ENCODE measurements around the gene SLC16A13. TPM values are rescaled to one million over a fixed set of nuclear protein-coding genes. Genes with fewer than 3 reads are reported as not detected.

SLC16A13 gene
- total RNA-seq, 1 experiment from 2014 or later = 40.6 TPM

DNA sequence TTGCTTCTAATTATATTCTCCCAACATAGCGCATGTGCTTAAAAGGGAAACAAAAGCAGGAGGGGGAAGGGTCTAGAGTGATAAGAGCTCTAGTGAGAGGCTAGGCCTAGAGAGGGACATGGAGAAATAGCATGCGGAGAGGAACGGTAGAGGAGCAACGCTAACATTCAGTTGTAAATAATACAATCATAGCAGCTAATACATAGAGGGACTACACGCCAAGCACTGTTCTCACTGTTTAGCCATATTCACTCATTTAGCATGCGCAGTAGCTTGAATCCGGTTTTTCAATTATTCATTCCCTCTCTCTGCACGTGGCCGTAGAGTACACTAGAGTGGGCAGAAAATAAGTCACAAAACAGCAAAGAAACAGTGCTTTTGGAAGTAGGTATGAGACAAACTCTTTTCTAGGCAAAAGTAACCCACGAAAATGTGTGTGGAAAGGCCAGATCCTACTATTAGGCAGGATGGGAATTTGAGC lies 41.7 kb upstream of the SLC16A13 start:
- ChIA-PET POLR2A (ENCODE audit: unreplicated experiment) (no interaction called here), CTCF (no interaction called here)
- Histone ChIP-seq H4K20me1 (ENCODE audit: insufficient read depth) (no peaks in the 10 kb centered on the region), H3K9me3 (ENCODE audit: insufficient read depth, low read depth) (no peaks in the 10 kb centered on the region), H2AFZ (no peak overlapping the region), H3K79me2 (ENCODE audit: low read depth) (no peaks in the 10 kb centered on the region), H3K36me3 (ENCODE audit: low read depth) (0 out of 2 replicates have a peak, but pooled peaks cover 3% of the 10 kb centered on the region), H3K27ac (no peak overlapping the region), H3F3A (ENCODE audit: insufficient read depth, low read depth) (0 out of 2 replicates have a peak, but pooled peaks cover 3% of the 10 kb centered on the region), H3K27me3 (ENCODE audit: insufficient read depth, low read depth) (no peaks in the 10 kb centered on the region), H3K4me2 (no peak overlapping the region), H3K9me2 (ENCODE audit: insufficient read depth) (no peaks in the 10 kb centered on the region), H3K4me3 (no peak overlapping the region), H3K4me1 (replicated peaks; ENCODE audit: insufficient read depth) (no peaks in the 10 kb centered on the region)
- TF ChIP-seq, protein P1, sequence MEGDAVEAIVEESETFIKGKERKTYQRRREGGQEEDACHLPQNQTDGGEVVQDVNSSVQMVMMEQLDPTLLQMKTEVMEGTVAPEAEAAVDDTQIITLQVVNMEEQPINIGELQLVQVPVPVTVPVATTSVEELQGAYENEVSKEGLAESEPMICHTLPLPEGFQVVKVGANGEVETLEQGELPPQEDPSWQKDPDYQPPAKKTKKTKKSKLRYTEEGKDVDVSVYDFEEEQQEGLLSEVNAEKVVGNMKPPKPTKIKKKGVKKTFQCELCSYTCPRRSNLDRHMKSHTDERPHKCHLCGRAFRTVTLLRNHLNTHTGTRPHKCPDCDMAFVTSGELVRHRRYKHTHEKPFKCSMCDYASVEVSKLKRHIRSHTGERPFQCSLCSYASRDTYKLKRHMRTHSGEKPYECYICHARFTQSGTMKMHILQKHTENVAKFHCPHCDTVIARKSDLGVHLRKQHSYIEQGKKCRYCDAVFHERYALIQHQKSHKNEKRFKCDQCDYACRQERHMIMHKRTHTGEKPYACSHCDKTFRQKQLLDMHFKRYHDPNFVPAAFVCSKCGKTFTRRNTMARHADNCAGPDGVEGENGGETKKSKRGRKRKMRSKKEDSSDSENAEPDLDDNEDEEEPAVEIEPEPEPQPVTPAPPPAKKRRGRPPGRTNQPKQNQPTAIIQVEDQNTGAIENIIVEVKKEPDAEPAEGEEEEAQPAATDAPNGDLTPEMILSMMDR (conservative IDR thresholded peaks at IDR 0.05) = no peak
- TF ChIP-seq EZH2 (IDR thresholded peaks at IDR 0.05; ENCODE audit: low read depth) = no peak
- no peak for DNase-seq
- intact Hi-C loops (cut with micrococcal nuclease; ENCODE audit: unreplicated experiment) = no loop called here
- no TSS peak for BruUV-seq (replicated peaks)

DNA sequence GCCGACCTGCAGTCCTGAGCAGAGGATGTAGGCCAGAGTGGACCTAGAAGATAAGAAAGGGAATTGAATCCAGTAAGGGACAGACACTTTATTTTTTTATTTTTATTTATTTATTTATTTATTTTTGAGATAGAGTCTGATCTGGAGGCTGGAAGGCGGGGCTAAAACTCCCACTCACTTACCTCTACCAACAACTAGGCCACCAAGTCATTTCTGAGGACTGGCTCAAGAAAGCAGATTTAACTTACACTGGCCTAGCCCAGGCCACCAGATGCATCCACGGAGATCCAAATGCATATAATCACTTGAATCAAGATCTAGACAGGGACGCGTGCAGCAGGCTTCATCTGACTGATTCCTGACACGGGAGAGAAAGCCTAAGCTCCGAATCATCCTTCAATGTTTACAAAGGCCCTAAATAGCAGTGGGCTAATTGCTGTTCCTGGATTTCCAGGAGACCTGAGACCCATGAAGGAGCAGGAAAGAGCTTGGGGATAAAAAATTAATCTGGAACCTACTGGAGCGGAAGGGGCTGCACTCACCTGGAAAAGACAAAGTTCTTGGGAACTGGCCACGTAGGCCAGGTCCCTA lies 41.1 kb upstream of the SLC16A13 start:
- BruUV-seq (replicated peaks) = no TSS peak
- Histone ChIP-seq H3K4me2 (no peak overlapping the region), H3K9me3 (ENCODE audit: insufficient read depth, low read depth) (no peaks in the 10 kb centered on the region), H4K20me1 (ENCODE audit: insufficient read depth) (no peaks in the 10 kb centered on the region), H2AFZ (no peak overlapping the region), H3K27ac (no peak overlapping the region), H3K36me3 (ENCODE audit: low read depth) (peaks cover 6% of the 10 kb centered on the region; the same call in 1 of the 2 replicates), H3K27me3 (ENCODE audit: insufficient read depth, low read depth) (no peaks in the 10 kb centered on the region), H3K4me1 (replicated peaks; ENCODE audit: insufficient read depth) (no peaks in the 10 kb centered on the region), H3K4me3 (no peak overlapping the region), H3K79me2 (ENCODE audit: low read depth) (no peaks in the 10 kb centered on the region), H3F3A (ENCODE audit: insufficient read depth, low read depth) (0 out of 2 replicates have a peak, but pooled peaks cover 3% of the 10 kb centered on the region), H3K9me2 (ENCODE audit: insufficient read depth) (no peaks in the 10 kb centered on the region)
- no peak for DNase-seq
- TF ChIP-seq, protein P1 (conservative IDR thresholded peaks at IDR 0.05) = no peak
- no peak for TF ChIP-seq EZH2 (IDR thresholded peaks at IDR 0.05; ENCODE audit: low read depth)
- ChIA-PET CTCF (no interaction called here), POLR2A (ENCODE audit: unreplicated experiment) (no interaction called here)
- intact Hi-C loops (cut with micrococcal nuclease; ENCODE audit: unreplicated experiment) = no loop called here

DNA sequence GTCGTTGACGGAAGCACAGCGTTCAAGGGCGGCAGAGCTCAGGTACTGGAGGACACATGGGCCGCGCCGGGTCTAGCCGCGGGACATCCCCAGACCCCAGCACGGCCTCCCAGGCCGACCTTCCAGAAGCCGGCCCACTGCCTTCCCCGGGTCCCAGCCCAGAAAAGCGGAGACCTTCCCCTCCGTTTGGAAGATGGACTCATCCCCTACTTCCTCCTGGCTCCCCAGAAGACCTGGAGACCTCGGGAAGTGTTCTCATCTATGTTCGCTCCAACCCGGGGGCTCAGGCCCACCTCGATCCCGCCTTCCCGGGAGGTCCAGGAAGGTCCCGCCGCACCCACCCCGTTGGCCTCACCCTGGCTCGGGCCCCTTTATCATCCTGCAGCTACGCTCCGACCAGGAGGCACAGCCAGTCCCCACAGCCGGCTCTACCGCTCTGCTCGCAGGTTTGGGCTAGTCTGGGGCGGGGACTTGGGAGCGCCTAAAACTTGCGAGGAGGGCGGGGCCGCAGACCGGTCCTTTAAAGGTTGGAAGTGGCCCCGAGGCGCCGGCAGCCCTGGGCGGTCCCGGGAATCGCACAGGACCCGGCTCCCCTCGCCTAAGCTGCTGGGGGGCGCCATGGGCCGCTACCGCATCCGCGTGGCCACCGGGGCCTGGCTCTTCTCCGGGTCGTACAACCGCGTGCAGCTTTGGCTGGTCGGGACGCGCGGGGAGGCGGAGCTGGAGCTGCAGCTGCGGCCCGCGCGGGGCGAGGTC lies 40.1 kb upstream of the SLC16A13 start, which contains the start of gene ALOX12:
TSS of gene ALOX12 (plus strand) at position 550 of the 756 bp plus-strand sequence. CDS start at position 619, 69 bp downstream.
- H3K4me1 ChIP-seq (replicated peaks; ENCODE audit: insufficient read depth) = no peaks in the 10 kb centered on the region
- H3K27me3 ChIP-seq (ENCODE audit: insufficient read depth, low read depth) = no peaks in the 10 kb centered on the region
- H3K4me2 ChIP-seq = no peak within 1 kb of the TSS
- no peaks in the 10 kb centered on the region for H3K9me3 ChIP-seq (ENCODE audit: insufficient read depth, low read depth)
- H4K20me1 ChIP-seq (ENCODE audit: insufficient read depth) = no peaks in the 10 kb centered on the region
- H3K9me2 ChIP-seq (ENCODE audit: insufficient read depth) = no peaks in the 10 kb centered on the region
- DNase-seq = no peak
- no peak within 1 kb of the TSS for H2AFZ ChIP-seq
- H3K79me2 ChIP-seq (ENCODE audit: low read depth) = no peaks in the 10 kb centered on the region
- TF ChIP-seq EZH2 (IDR thresholded peaks at IDR 0.05; ENCODE audit: low read depth) = no peak
- TF ChIP-seq, protein P1 (conservative IDR thresholded peaks at IDR 0.05) = no peak
- CTCF ChIA-PET = no interaction called here
- POLR2A ChIA-PET (ENCODE audit: unreplicated experiment) = no interaction called here
- intact Hi-C loops (cut with micrococcal nuclease; ENCODE audit: unreplicated experiment) = no loop called here
- H3F3A ChIP-seq (ENCODE audit: insufficient read depth, low read depth) = 0 out of 2 replicates have a peak, but pooled peaks cover 3% of the 10 kb centered on the region
- no peak within 1 kb of the TSS for H3K27ac ChIP-seq
- H3K36me3 ChIP-seq (ENCODE audit: low read depth) = peaks cover 6% of the 10 kb centered on the region; the same call in 1 of the 2 replicates
- H3K4me3 ChIP-seq = no peak within 1 kb of the TSS
- BruUV-seq (replicated peaks) = no TSS peak

All from PC-9 (cell line).